GM18951 (cell line): Measurements from ENCODE around the gene RSPH1.
A peak's percentile ranks its signal among the peaks of the same experiment; 100 is the strongest.

Source experiments
- POLR2A ChIP-seq: IDR thresholded peaks from 4 replicates; pipeline ENCODE4 v1.6.1; 2011; ENCODE audit warnings: mild to moderate bottlenecking; ENCODE audit not compliant: insufficient read length, insufficient read depth; ENCODE audit errors: extremely low read depth
- in situ Hi-C: fragments of 300-500 bp; cut with MboI; formaldehyde crosslinking; loops from one replicate; pipeline ENCODE4 v1.12.0; 2022; ENCODE audit warnings: low sequenced_read_pairs, mixed read lengths, inconsistent platforms; ENCODE audit not compliant: unreplicated experiment

RSPH1 gene

DNA sequence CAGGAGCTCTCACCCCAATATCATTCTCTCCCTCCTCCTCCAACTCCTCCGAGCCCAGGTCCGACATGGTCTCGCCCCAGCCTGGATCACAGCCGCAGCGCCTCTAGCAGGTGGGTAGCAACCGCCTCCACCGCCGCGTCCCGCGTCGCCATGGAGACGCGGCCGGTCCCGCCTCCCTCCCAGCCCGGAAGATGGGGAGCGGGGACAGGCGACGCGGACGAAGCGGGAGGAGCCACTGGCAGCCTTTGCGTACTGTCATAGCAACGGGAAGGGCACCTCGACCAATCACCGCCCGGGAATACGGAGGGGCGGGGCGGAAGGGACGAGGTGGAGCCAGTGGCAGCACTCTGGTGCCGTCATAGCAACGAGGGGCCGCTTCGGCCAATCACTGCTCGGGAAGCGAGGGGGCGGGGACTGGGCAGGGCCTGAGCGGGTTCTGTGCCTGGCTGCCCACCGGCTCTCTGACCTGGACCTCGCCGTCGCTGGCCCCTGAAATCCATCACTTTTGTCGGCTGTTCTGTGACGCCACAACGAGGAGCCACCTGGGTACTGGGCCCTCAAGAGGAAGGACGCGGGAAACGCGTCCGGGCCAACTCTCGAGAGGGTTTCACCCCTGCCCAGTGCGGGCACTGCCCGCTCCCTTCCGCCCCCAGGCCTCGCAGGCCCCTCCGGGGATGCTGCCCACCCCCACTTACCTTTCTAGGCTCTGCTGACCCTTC lies at the start of gene RSPH1:
RSPH1 (minus strand) TSS at position 105 of the 719 bp plus-strand sequence; CDS start at position 67, 38 bp downstream.
- in situ Hi-C loops = no loop called here
- TF ChIP-seq POLR2A = peak; percentile 62

DNA sequence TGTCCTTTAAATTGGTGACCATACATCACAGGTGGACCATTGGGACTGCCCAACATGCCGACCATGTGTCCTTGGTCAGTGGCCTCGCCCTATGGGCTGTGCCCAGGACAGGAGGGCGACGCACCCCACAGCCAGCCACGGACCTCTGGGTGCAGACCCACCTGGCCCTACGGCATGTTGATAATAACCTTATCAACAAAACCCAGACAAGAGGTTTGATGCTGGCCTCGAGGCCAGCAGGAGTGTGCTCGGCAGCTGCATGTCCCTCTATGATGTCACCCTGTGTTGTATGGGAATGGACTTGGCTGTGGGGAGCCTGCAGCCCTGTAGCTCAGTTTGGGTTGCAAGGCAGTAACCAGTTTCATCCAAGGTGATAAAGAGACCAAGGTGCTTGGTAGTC lies 49.7 kb upstream of the RSPH1 start:
- in situ Hi-C loops = no loop called here

DNA sequence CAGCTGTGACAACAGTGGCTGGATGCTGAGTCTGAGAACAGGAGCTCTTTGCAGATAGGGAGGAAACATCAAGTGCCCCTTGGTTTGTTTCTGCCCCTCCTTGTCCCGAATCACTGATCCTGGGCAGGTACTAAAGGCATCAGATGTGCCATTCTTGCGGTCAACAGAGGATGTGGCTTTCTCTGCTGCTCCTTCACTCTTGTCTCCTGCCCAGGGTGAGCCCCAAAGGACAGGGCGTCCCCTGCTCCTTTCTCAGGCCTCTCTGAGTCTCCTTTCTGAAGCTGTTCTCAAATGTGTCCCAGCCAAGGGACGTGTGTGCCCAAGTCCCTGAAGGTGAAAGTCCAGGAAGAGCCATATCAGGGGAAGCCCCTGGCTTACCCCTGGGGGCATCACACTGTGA lies 49.3 kb upstream of the RSPH1 start:
- TF ChIP-seq POLR2A = no peak
- in situ Hi-C loops = no loop called here

More for the DNA sequence above, 49.7 kb upstream of the RSPH1 start:
- no peak for TF ChIP-seq POLR2A

- in situ Hi-C loops = no loop called here
- no peak for TF ChIP-seq POLR2A
Measured at GRCh38 chr21:42544544-42544943, 48.5 kb upstream of the RSPH1 start.

- in situ Hi-C loops = no loop called here
- TF ChIP-seq POLR2A = no peak
Measured at GRCh38 chr21:42543106-42543847, 47.3 kb upstream of the RSPH1 start.

DNA sequence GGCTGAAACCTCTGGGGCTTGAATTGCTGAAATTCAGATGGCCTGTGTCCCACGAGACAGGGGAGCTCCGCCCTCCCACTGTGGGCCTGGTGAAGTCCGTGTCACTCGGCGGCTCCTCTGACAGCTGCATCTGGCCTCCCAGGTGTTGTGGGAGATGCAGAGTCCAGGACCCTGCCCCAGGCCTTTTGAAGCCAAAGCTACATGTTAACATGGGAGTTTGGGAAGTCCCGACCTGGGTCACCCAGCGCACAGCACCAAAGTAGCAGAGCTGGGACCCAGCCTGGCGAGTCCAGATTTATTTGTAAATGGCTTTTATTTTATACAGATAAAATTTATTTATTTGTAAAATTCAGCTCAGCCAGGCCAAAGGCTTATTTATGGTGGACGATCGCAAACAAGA lies 46.6 kb upstream of the RSPH1 start:
- in situ Hi-C loops = no loop called here
- TF ChIP-seq POLR2A = no peak

GRCh38 chr21:42542196-42542595 lies 46.2 kb upstream of the RSPH1 start:
- TF ChIP-seq POLR2A = no peak
- in situ Hi-C loops = no loop called here

- in situ Hi-C loops = no loop called here
- no peak for TF ChIP-seq POLR2A
Measured at GRCh38 chr21:42541618-42542017, 45.6 kb upstream of the RSPH1 start.

GRCh38 chr21:42541174-42541573 lies 45.1 kb upstream of the RSPH1 start:
- TF ChIP-seq POLR2A = no peak
- in situ Hi-C loops = no loop called here

- no peak for TF ChIP-seq POLR2A
- in situ Hi-C loops = no loop called here
Measured at GRCh38 chr21:42540396-42540795, 44.4 kb upstream of the RSPH1 start.

GRCh38 chr21:42539931-42540343 lies 43.9 kb upstream of the RSPH1 start:
- TF ChIP-seq POLR2A = no peak
- in situ Hi-C loops = loop anchor here (10.0 kb wide), 2 partner anchors 75 to 225 kb away; partner anchors contain the start of gene TFF3

- in situ Hi-C loops = loop anchor here (10.0 kb wide), 2 partner anchors 75 to 225 kb away; partner anchors contain the start of gene TFF3
- no peak for TF ChIP-seq POLR2A
Measured at GRCh38 chr21:42539342-42539741, 43.3 kb upstream of the RSPH1 start.

GRCh38 chr21:42538479-42539275 lies 42.7 kb upstream of the RSPH1 start:
- no peak for TF ChIP-seq POLR2A
- in situ Hi-C loops = loop anchor here (10.0 kb wide), 2 partner anchors 74 to 224 kb away; partner anchors contain the start of gene TFF3
